Psoas muscle (tissue), 8 donors: ENCODE measurements around the gene TMEM255A. TPM values are rescaled to one million over a fixed set of nuclear protein-coding genes. Genes with fewer than 3 reads are reported as not detected.
A peak's percentile ranks its signal among the peaks of the same experiment; 100 is the strongest.

Experiments
- ATAC-seq, 4 donors: fragments of 200-7000 bp; cut with Tn5 transposase; one replicate each; pipeline ENCODE4 v1.9.1; 2020; ENCODE audit warnings: moderate library complexity in 3 of 4, mild to moderate bottlenecking in 2 of 4
- DNase-seq, 2 donors: peaks; one replicate each; pipeline ENCODE4 v3.0.0-alpha.2; 2020
- H3K27ac ChIP-seq: fragments of 200-600 bp; one replicate; pipeline ENCODE4 v1.8.0; 2022
- H3K27me3 ChIP-seq, 3 donors: fragments of 200-600 bp in 1 of 3; one replicate each; pipeline versions ENCODE4 v1.6.1 to v1.8.0; 2013 to 2022; ENCODE audit warnings: low read length in 2 of 3, mild to moderate bottlenecking in 2 of 3, moderate library complexity in 1 of 3; ENCODE audit not compliant: insufficient read depth in 3 of 3
- H3K36me3 ChIP-seq, 2 donors: fragments of 200-600 bp in 1 of 2; one replicate each; pipeline versions ENCODE4 v1.6.1 to v1.8.0; 2013 to 2022; ENCODE audit warnings: low read depth in 1 of 2, mild to moderate bottlenecking in 1 of 2, moderate library complexity in 1 of 2; ENCODE audit not compliant: insufficient read depth in 1 of 2
- H3K4me1 ChIP-seq: fragments of 200-600 bp; one replicate; pipeline ENCODE4 v1.8.0; 2022
- H3K4me3 ChIP-seq: fragments of 200-600 bp; one replicate; pipeline ENCODE4 v1.8.0; 2022; ENCODE audit warnings: mild to moderate bottlenecking
- H3K9me3 ChIP-seq: fragments of 200-600 bp; one replicate; pipeline ENCODE4 v1.8.0; 2022
- CTCF ChIP-seq: fragments of 200-600 bp; IDR thresholded peaks from one replicate; pipeline ENCODE4 v1.8.0; 2022; ENCODE audit warnings: antibody characterized with exemption
- WGBS, 3 donors: extraction: QIAGEN DNeasy Blood & Tissue Kit; methylation state at CpG; one replicate each; pipeline versions ENCODE4 v1.1.6 to v1.1.7; 2013; 5-methylcytosine and 5-hydroxymethylcytosine counted together
- intact Hi-C, 2 donors: fragments of 100-400 bp; cut with DNase I; formaldehyde crosslinking; loops; one replicate each; pipeline versions ENCODE4 v1.11.0 to v1.14.2; 2022
- polyA plus RNA-seq, 3 donors: library from polyadenylated mRNA; stranded (reverse); fragments of 200-250 nt; gene quantifications; one replicate each; pipeline ENCODE4 v1.2.3, GENCODE V29; 2013
- total RNA-seq, 4 donors: library from RNA; stranded (reverse); fragmentation: NEBNext Ultra II Directional in 2 of 4; extraction: Animal tissue kit (Norgen Biotek cat#: 25700) in 2 of 4; gene quantifications; one replicate each; pipeline versions ENCODE4 v1.2.1 to v1.2.4, GENCODE V29; 2021 to 2023
- donor health status: healthy with polysubstance abuse.
- donor health status: DM: no; HTN: no; CAD: no; lungs with moderate emphysema.
- donor health status: Bipolar disorder and iron deficiency.
- donor health status: healthy.
- donor health status: DM: yes; HTN: yes; CAD: no.
- donor health status: DM: no; HTN: no; CAD: no.
- donor health status: DM: no; HTN: no; CAD: no.
- donor health status: DM: yes; HTN: yes; CAD: no.

The TMEM255A gene
- total and polyA plus RNA-seq, 7 donors: 0.06 to 2.0 (median 0.27) TPM

- WGBS, 3 donors: 0 to 33% (median 1%) methylated on average over 41 to 43 of the region's 43 CpGs
- Histone ChIP-seq H3K27ac (peak overlapping the region; percentile 81), H3K27me3 (no peaks in the 10 kb centered on the region), H3K36me3 (peaks cover 0 to under 1% of the 10 kb centered on the region in 2 donors), H3K4me1 (no peaks in the 10 kb centered on the region), H3K4me3 (peak overlapping the region; percentile 75), H3K9me3 (no peaks in the 10 kb centered on the region)
- intact Hi-C loops: no loop called here
- ATAC-seq (peak; percentile 85 to 96 (median 93)), DNase-seq (peak; percentile 71 to 86)
- TF ChIP-seq CTCF: no peak
Measured at GRCh38 chrX:120244735-120245498, 66.3 kb downstream of the TMEM255A start.

- 0 to 29% (median 0%) methylated on average over 16 of the region's 16 CpGs for WGBS, 3 donors
- DNase-seq: no peak
Measured at GRCh38 chrX:120244395-120244734, 66.9 kb downstream of the TMEM255A start.

DNA sequence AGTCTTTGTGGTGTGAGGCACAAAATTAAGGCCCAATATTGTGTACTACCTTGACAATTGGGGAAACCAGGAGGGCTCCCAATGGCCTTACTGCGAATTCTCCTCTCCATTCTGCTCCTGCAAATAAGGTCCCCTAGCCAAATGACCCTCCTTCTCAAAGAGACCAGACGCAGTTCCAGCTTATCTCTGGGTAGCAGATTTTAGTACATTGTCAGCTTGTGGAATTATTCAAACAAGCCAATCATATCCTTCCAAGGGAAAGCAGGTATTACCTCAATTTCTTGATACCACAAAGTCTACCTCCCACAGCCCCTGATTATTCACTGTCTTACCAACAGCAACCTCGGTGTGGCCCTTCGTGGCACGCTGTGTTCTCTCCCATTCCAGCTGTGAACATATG is 68.4 kb downstream of the TMEM255A start:
- TF ChIP-seq CTCF: no peak
- Histone ChIP-seq H3K27me3 (no peaks in the 10 kb centered on the region), H3K27ac (no peak overlapping the region), H3K4me3 (no peak overlapping the region), H3K4me1 (no peaks in the 10 kb centered on the region), H3K9me3 (no peaks in the 10 kb centered on the region), H3K36me3 (peaks cover 0 to 6% of the 10 kb centered on the region in 2 donors)
- ATAC-seq (no peak), DNase-seq (no peak)
- 75 to 88% (median 76%) methylated on average over 5 of the region's 5 CpGs for WGBS, 3 donors
- intact Hi-C loops: no loop called here

More at GRCh38 chrX:120244395-120244734, 66.9 kb downstream of the TMEM255A start:
- H3K36me3 ChIP-seq: peaks cover 0 to 5% of the 10 kb centered on the region in 2 donors
- H3K4me3 ChIP-seq: peak overlapping the region; percentile 75
- ATAC-seq: peak; percentile 11 to 25 (median 18)
- intact Hi-C loops: no loop called here
- TF ChIP-seq CTCF: no peak
- peak overlapping the region; percentile 81 for H3K27ac ChIP-seq
- H3K27me3 ChIP-seq: no peaks in the 10 kb centered on the region
- no peaks in the 10 kb centered on the region for H3K9me3 ChIP-seq
- H3K4me1 ChIP-seq: no peaks in the 10 kb centered on the region

GRCh38 chrX:120238933-120239332 is 72.3 kb downstream of the TMEM255A start:
- intact Hi-C loops: no loop called here
- no peak for ATAC-seq
- Histone ChIP-seq H3K36me3 (peaks cover 0 to 9% of the 10 kb centered on the region in 2 donors), H3K27ac (no peak overlapping the region), H3K4me1 (no peaks in the 10 kb centered on the region), H3K9me3 (no peaks in the 10 kb centered on the region), H3K4me3 (no peak overlapping the region), H3K27me3 (no peaks in the 10 kb centered on the region)
- 80 to 93% (median 85%) methylated on average over 4 of the region's 4 CpGs for WGBS, 3 donors
- DNase-seq: no peak
- TF ChIP-seq CTCF: no peak
